Retinal pigment epithelial cell (primary cell): ENCODE results near the gene TEX22.

Source experiments
- DNase-seq: peaks from one replicate; pipeline ENCODE4 v3.0.0-alpha.2; 2010; ENCODE audit warnings: low read depth
- H3K4me3 ChIP-seq: 2 replicates; pipeline ENCODE4 v1.5.1; 2011; ENCODE audit warnings: mild to moderate bottlenecking, low read length, control low read depth, moderate library complexity
- CTCF ChIP-seq: conservative IDR thresholded peaks from 2 replicates; pipeline ENCODE4 v1.5.1; 2011; ENCODE audit warnings: low read depth, low read length, control low read depth, inconsistent platforms

The TEX22 gene

GRCh38 chr14:105453847-105454246 lies 55.5 kb downstream of the TEX22 start:
- H3K4me3 ChIP-seq: no peak overlapping the region
- no peak for TF ChIP-seq CTCF
- DNase-seq: no peak

GRCh38 chr14:105455086-105455640 lies 56.8 kb downstream of the TEX22 start:
- TF ChIP-seq CTCF: no peak
- no peak overlapping the region for H3K4me3 ChIP-seq
- no peak for DNase-seq

GRCh38 chr14:105455766-105456660 lies 57.7 kb downstream of the TEX22 start:
- TF ChIP-seq CTCF: no peak
- no peak for DNase-seq
- H3K4me3 ChIP-seq: no peak overlapping the region

GRCh38 chr14:105456736-105457617 lies 58.6 kb downstream of the TEX22 start:
- no peak for DNase-seq
- H3K4me3 ChIP-seq: no peak overlapping the region
- TF ChIP-seq CTCF: no peak

- no peak overlapping the region for H3K4me3 ChIP-seq
- TF ChIP-seq CTCF: no peak
- no peak for DNase-seq
Observed at GRCh38 chr14:105458010-105458409, 59.7 kb downstream of the TEX22 start.

- TF ChIP-seq CTCF: no peak
Observed at GRCh38 chr14:105458571-105458970, 60.2 kb downstream of the TEX22 start.

More at GRCh38 chr14:105458571-105458970, 60.2 kb downstream of the TEX22 start:
- H3K4me3 ChIP-seq: no peak overlapping the region
- no peak for DNase-seq
